Cortex of kidney (tissue), 1 donor: Measurements from ENCODE around the gene YBX1.
"Not testable (repeated sequence)": the region's sequence is repeated elsewhere in the genome, so short reads cannot be mapped to it uniquely, and the experiment has no call there.

Experiments used
- DNase-seq: peaks from one replicate; lab custom pipeline; 2025; lab: John Stamatoyannopoulos, UW

The YBX1 gene

GRCh38 chr1:42690477-42691156, 8.4 kb downstream of the YBX1 start:
- no peak for DNase-seq

GRCh38 chr1:42691157-42691498, 8.9 kb downstream of the YBX1 start:
- no peak for DNase-seq

GRCh38 chr1:42692461-42692860, 10.2 kb downstream of the YBX1 start:
- no peak for DNase-seq

GRCh38 chr1:42692911-42693310, 10.7 kb downstream of the YBX1 start:
- no peak for DNase-seq

GRCh38 chr1:42698081-42698813, 16.0 kb downstream of the YBX1 start:
- no peak for DNase-seq

- DNase-seq = no peak
Observed at GRCh38 chr1:42700006-42700405, 17.8 kb downstream of the YBX1 start.

GRCh38 chr1:42703888-42704464, 21.8 kb downstream of the YBX1 start:
- no peak for DNase-seq

GRCh38 chr1:42712808-42713207, 30.6 kb downstream of the YBX1 start:
- DNase-seq = not testable (repeated sequence)

GRCh38 chr1:42713293-42713692, 31.1 kb downstream of the YBX1 start:
- DNase-seq = no peak

- DNase-seq = not testable (repeated sequence)
Observed at GRCh38 chr1:42714441-42714840, 32.2 kb downstream of the YBX1 start.

GRCh38 chr1:42720868-42721267, 38.6 kb downstream of the YBX1 start:
- no peak for DNase-seq

GRCh38 chr1:42721926-42722325, 39.7 kb downstream of the YBX1 start:
- DNase-seq = no peak

- DNase-seq = not testable (repeated sequence)
Observed at GRCh38 chr1:42722403-42722802, 40.2 kb downstream of the YBX1 start.

- no peak for DNase-seq
Observed at GRCh38 chr1:42723511-42723910, 41.3 kb downstream of the YBX1 start.

- not testable (repeated sequence) for DNase-seq
Observed at GRCh38 chr1:42725820-42726219, 43.6 kb downstream of the YBX1 start.

- no peak for DNase-seq
Observed at GRCh38 chr1:42730002-42730401, 47.8 kb downstream of the YBX1 start.

GRCh38 chr1:42730988-42731387, 48.8 kb downstream of the YBX1 start:
- DNase-seq = no peak

- DNase-seq = no peak
Observed at GRCh38 chr1:42731585-42731984, 49.4 kb downstream of the YBX1 start.

GRCh38 chr1:42732126-42732680, 50.0 kb downstream of the YBX1 start:
- DNase-seq = no peak

- DNase-seq = no peak
Observed at GRCh38 chr1:42733415-42734200, 51.4 kb downstream of the YBX1 start.

- DNase-seq = no peak
Observed at GRCh38 chr1:42734201-42735035, 52.2 kb downstream of the YBX1 start.
